ENCODE data around the gene PNPLA7. TPM values are rescaled to one million over a fixed set of nuclear protein-coding genes. Genes with fewer than 3 reads are reported as not detected.

Gene PNPLA7
- total RNA-seq, 1 experiment from 2014 or later, result 3.9 TPM

DNA sequence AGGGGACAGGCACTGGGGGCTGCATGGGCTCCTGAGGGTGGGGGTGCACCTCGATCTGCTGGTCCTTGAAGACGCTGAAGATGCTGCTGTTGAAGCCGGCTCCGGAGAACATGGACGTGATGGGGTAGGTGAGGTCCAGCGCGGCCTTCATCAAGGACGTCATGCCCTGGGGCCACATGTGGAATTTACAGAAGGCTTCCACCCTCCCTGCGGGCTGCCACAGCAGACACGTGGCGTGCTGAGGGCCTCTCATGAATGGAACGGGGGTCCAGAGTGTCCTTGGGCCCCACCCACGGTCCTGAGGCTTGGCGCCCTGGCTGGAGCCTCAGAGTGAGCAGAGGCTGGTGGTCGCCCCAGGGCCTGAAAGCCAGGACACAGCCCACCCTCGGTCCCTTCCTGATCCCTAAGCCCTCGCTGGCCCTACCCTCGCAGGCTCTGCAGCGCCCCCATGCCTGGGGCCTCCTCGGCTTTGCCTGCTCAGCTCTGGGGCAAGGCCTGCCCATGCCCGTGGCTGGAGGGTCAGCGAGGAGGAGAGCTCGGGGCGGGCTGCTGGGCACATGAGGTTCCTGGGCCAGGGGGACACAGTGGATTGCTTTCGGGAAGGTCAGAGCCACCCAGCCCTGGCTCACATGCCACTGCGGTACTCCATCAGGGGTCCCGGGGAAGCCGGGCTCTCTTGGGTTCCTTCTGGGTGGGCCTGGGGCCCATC is 85.8 kb downstream of the PNPLA7 start:
- no TSS peak for BruUV-seq (replicated peaks)
- no peak for ATAC-seq
- CTCF ChIA-PET, result no interaction called here

DNA sequence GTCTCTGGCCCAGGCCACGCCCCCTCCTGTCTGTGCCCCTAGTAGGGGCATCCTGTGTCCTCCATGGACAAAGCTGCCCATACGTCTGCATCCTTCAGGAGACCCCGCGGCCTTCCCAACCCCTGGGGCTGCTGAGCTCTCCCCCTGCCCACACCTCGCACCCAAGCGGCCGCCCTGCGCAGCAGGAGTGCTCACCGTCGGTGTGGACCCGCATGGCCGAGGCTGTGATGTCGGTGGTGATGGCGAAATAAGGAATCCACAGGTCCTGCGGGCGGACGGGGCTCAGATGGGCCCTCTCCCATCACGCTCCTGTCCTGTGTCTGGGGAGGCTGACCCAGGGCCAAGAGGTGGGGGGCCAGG is 86.3 kb downstream of the PNPLA7 start:
- ATAC-seq, result no peak
- intact Hi-C loops (cut with micrococcal nuclease; ENCODE audit: unreplicated experiment), result no loop called here
- H3K4me1 ChIP-seq (ENCODE audit: control insufficient read depth, insufficient read depth, low read length), result peaks cover 6% of the 10 kb centered on the region
- POLR2A ChIA-PET, result no interaction called here
- in situ Hi-C loops (cut with HindIII; ENCODE audit: low pct_unique_long_range_greater_than_20kb, low sequenced_read_pairs), result no loop called here
- TF ChIP-seq, protein P1, sequence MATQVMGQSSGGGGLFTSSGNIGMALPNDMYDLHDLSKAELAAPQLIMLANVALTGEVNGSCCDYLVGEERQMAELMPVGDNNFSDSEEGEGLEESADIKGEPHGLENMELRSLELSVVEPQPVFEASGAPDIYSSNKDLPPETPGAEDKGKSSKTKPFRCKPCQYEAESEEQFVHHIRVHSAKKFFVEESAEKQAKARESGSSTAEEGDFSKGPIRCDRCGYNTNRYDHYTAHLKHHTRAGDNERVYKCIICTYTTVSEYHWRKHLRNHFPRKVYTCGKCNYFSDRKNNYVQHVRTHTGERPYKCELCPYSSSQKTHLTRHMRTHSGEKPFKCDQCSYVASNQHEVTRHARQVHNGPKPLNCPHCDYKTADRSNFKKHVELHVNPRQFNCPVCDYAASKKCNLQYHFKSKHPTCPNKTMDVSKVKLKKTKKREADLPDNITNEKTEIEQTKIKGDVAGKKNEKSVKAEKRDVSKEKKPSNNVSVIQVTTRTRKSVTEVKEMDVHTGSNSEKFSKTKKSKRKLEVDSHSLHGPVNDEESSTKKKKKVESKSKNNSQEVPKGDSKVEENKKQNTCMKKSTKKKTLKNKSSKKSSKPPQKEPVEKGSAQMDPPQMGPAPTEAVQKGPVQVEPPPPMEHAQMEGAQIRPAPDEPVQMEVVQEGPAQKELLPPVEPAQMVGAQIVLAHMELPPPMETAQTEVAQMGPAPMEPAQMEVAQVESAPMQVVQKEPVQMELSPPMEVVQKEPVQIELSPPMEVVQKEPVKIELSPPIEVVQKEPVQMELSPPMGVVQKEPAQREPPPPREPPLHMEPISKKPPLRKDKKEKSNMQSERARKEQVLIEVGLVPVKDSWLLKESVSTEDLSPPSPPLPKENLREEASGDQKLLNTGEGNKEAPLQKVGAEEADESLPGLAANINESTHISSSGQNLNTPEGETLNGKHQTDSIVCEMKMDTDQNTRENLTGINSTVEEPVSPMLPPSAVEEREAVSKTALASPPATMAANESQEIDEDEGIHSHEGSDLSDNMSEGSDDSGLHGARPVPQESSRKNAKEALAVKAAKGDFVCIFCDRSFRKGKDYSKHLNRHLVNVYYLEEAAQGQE (IDR thresholded peaks at IDR 0.05; ENCODE audit: insufficient read depth in 1 of 2, low read depth in 2 of 2, low read length in 1 of 2), result no peak
- TF ChIP-seq SIN3A (IDR thresholded peaks at IDR 0.05; ENCODE audit: borderline replicate concordance, insufficient read depth, low read depth, low read length), result no peak
- no peak for TF ChIP-seq TCF7L2 (IDR thresholded peaks at IDR 0.05; ENCODE audit: low read depth, low read length)
- TF ChIP-seq POLR2AphosphoS5 (IDR thresholded peaks at IDR 0.05; ENCODE audit: low read depth, low read length), result no peak
- H3K4me3 ChIP-seq (ENCODE audit: low read depth in 2 of 2, low read length in 2 of 2), result no peak overlapping the region
- CTCF ChIA-PET, result no interaction called here
- H3K9me3 ChIP-seq (ENCODE audit: control insufficient read depth, insufficient read depth, low read depth, low read length), result no peaks in the 10 kb centered on the region
- no peaks in the 10 kb centered on the region for H3K27me3 ChIP-seq (ENCODE audit: control insufficient read depth, insufficient read depth, low read length)
- no TSS peak for BruUV-seq (replicated peaks)
- no peaks in the 10 kb centered on the region for H3K36me3 ChIP-seq (ENCODE audit: control insufficient read depth, insufficient read depth, low read length)
- no peak overlapping the region for H3K27ac ChIP-seq (ENCODE audit: low read length)
- DNase-seq (ENCODE audit: low read depth, low spot score), result no peak

More for the DNA sequence above, 85.8 kb downstream of the PNPLA7 start:
- TF ChIP-seq TCF7L2 (IDR thresholded peaks at IDR 0.05; ENCODE audit: low read depth, low read length) (no peak), POLR2AphosphoS5 (IDR thresholded peaks at IDR 0.05; ENCODE audit: low read depth, low read length) (no peak), CTCF (IDR thresholded peaks at IDR 0.05) (no peak; the same call in 1 of the 2 replicates), SIN3A (IDR thresholded peaks at IDR 0.05; ENCODE audit: borderline replicate concordance, insufficient read depth, low read depth, low read length) (no peak)
- TF ChIP-seq, protein P1 (IDR thresholded peaks at IDR 0.05; ENCODE audit: insufficient read depth in 1 of 2, low read depth in 2 of 2, low read length in 1 of 2), result no peak
- H3K4me1 ChIP-seq (ENCODE audit: control insufficient read depth, insufficient read depth, low read length), result peaks cover 5% of the 10 kb centered on the region
- H3K27me3 ChIP-seq (ENCODE audit: control insufficient read depth, insufficient read depth, low read length), result no peaks in the 10 kb centered on the region
- intact Hi-C loops (cut with micrococcal nuclease; ENCODE audit: unreplicated experiment), result no loop called here
- no peak overlapping the region for H3K27ac ChIP-seq (ENCODE audit: low read length)
- in situ Hi-C loops (cut with HindIII; ENCODE audit: low pct_unique_long_range_greater_than_20kb, low sequenced_read_pairs), result no loop called here
- no peaks in the 10 kb centered on the region for H3K36me3 ChIP-seq (ENCODE audit: control insufficient read depth, insufficient read depth, low read length)
- POLR2A ChIA-PET, result no interaction called here
- no peak for DNase-seq (ENCODE audit: low read depth, low spot score)
- no peaks in the 10 kb centered on the region for H3K9me3 ChIP-seq (ENCODE audit: control insufficient read depth, insufficient read depth, low read depth, low read length)
- no peak overlapping the region for H3K4me3 ChIP-seq (ENCODE audit: low read depth in 2 of 2, low read length in 2 of 2)

All from Panc1 (cell line).